NCI-H446 treated with DMSO at 0.1 percent for 48 hours (cell line): ENCODE measurements around the gene MYO1D.
"Not testable (repeated sequence)": the region's sequence is repeated elsewhere in the genome, so short reads cannot be mapped to it uniquely, and the experiment has no call there.

Source experiments
- DNase-seq: peaks from one replicate; lab custom pipeline; 2025; lab: John Stamatoyannopoulos, UW

Gene MYO1D

GRCh38 chr17:32876417-32877163 is at the start of gene MYO1D:
Gene MYO1D (minus strand): TSS chr17:32877124. CDS start chr17:32876872, 252 bp downstream.
- DNase-seq, result no peak

- no peak for DNase-seq
These were observed 49.3 kb upstream of the MYO1D start for GRCh38 chr17:32926183-32926582.

- not testable (repeated sequence) for DNase-seq
These were observed 47.0 kb upstream of the MYO1D start for GRCh38 chr17:32923905-32924304.

- no peak for DNase-seq
These were observed 44.1 kb upstream of the MYO1D start for GRCh38 chr17:32921017-32921416.

GRCh38 chr17:32920293-32920692 is 43.4 kb upstream of the MYO1D start:
- DNase-seq, result no peak

- DNase-seq, result not testable (repeated sequence)
These were observed 43.0 kb upstream of the MYO1D start for GRCh38 chr17:32919876-32920275.

GRCh38 chr17:32917842-32918241 is 40.9 kb upstream of the MYO1D start:
- DNase-seq, result no peak

GRCh38 chr17:32917081-32917480 is 40.2 kb upstream of the MYO1D start:
- DNase-seq, result no peak

- DNase-seq, result no peak
These were observed 39.2 kb upstream of the MYO1D start for GRCh38 chr17:32916134-32916533.

- no peak for DNase-seq
These were observed 38.3 kb upstream of the MYO1D start for GRCh38 chr17:32915245-32915644.

GRCh38 chr17:32914181-32914580 is 37.3 kb upstream of the MYO1D start:
- no peak for DNase-seq

GRCh38 chr17:32913593-32913992 is 36.7 kb upstream of the MYO1D start:
- DNase-seq, result no peak

GRCh38 chr17:32912218-32912897 is 35.4 kb upstream of the MYO1D start:
- DNase-seq, result no peak

- no peak for DNase-seq
These were observed 33.8 kb upstream of the MYO1D start for GRCh38 chr17:32910769-32911168.

- DNase-seq, result peak; percentile 47
These were observed 33.0 kb upstream of the MYO1D start for GRCh38 chr17:32909787-32910369.

- DNase-seq, result no peak
These were observed 30.7 kb upstream of the MYO1D start for GRCh38 chr17:32907583-32907982.

GRCh38 chr17:32904891-32905290 is 28.0 kb upstream of the MYO1D start:
- no peak for DNase-seq

GRCh38 chr17:32903774-32904673 is 27.1 kb upstream of the MYO1D start:
- DNase-seq, result no peak

GRCh38 chr17:32901743-32902142 is 24.8 kb upstream of the MYO1D start:
- DNase-seq, result no peak

GRCh38 chr17:32899236-32900013 is 22.5 kb upstream of the MYO1D start:
- DNase-seq, result no peak

- no peak for DNase-seq
These were observed 19.8 kb upstream of the MYO1D start for GRCh38 chr17:32896647-32897258.
